Trophoblast cell (in vitro differentiated cells and primary cell): Measurements from ENCODE around the gene FOXP4.

Experiments
- DNase-seq, 2 donors: peaks; one replicate each; pipeline ENCODE4 v3.0.0-alpha.2; 2016
- H2AFZ ChIP-seq: 2 replicates; pipeline ENCODE4 v1.6.1; 2013; ENCODE audit warnings: low read length, moderate library complexity, mild to moderate bottlenecking; ENCODE audit not compliant: insufficient read depth, poor library complexity
- H2AK5ac ChIP-seq: 2 replicates; pipeline ENCODE4 v1.6.1; 2013; ENCODE audit warnings: mild to moderate bottlenecking, low read length
- H2BK120ac ChIP-seq: 2 replicates; pipeline ENCODE4 v1.6.1; 2013; ENCODE audit warnings: low read length, mild to moderate bottlenecking, moderate library complexity; ENCODE audit not compliant: insufficient read depth, poor library complexity
- H2BK12ac ChIP-seq: 2 replicates; pipeline ENCODE4 v1.6.1; 2013; ENCODE audit warnings: mild to moderate bottlenecking, low read length, moderate library complexity
- H2BK5ac ChIP-seq: 2 replicates; pipeline ENCODE4 v1.6.1; 2013; ENCODE audit warnings: low read length, low read depth, moderate library complexity, mild to moderate bottlenecking; ENCODE audit not compliant: poor library complexity
- H3K14ac ChIP-seq: 2 replicates; pipeline ENCODE4 v1.6.1; 2013; ENCODE audit warnings: mild to moderate bottlenecking, low read length
- H3K18ac ChIP-seq: 2 replicates; pipeline ENCODE4 v1.6.1; 2013; ENCODE audit warnings: mild to moderate bottlenecking, low read length
- H3K23ac ChIP-seq: 2 replicates; pipeline ENCODE4 v1.6.1; 2013; ENCODE audit warnings: low read length
- H3K27ac ChIP-seq: 2 replicates; pipeline ENCODE4 v1.5.1; 2013; ENCODE audit warnings: low read depth, mild to moderate bottlenecking, inconsistent platforms, low read length, moderate library complexity
- H3K27me3 ChIP-seq: 2 replicates; pipeline ENCODE4 v1.6.1; 2013; ENCODE audit warnings: inconsistent platforms, mild to moderate bottlenecking, low read length, moderate library complexity; ENCODE audit not compliant: insufficient read depth
- H3K36me3 ChIP-seq, 2 experiments: 1 replicate in 1 of 2; 2 replicates in 1 of 2; pipeline ENCODE4 v1.6.1; 2013; ENCODE audit warnings: low read length in 2 of 2, mild to moderate bottlenecking in 2 of 2, moderate library complexity in 1 of 2; ENCODE audit not compliant: insufficient read depth in 2 of 2, control insufficient read depth in 1 of 2
- H3K4ac ChIP-seq: 2 replicates; pipeline ENCODE4 v1.6.1; 2013; ENCODE audit warnings: low read depth, mild to moderate bottlenecking, low read length, moderate library complexity
- H3K4me1 ChIP-seq, 2 experiments: 1 replicate in 1 of 2; 2 replicates in 1 of 2; pipeline ENCODE4 v1.6.1; 2013; ENCODE audit warnings: low read length in 2 of 2, mild to moderate bottlenecking in 2 of 2, moderate library complexity in 1 of 2; ENCODE audit not compliant: insufficient read depth in 2 of 2, control insufficient read depth in 1 of 2
- H3K4me2 ChIP-seq: 2 replicates; pipeline ENCODE4 v1.6.1; 2013; ENCODE audit warnings: inconsistent platforms, mild to moderate bottlenecking, low read length, moderate library complexity
- H3K4me3 ChIP-seq: 2 replicates; pipeline ENCODE4 v1.5.1; 2013; ENCODE audit warnings: mild to moderate bottlenecking, low read depth, low read length, inconsistent platforms
- H3K79me1 ChIP-seq: one replicate; pipeline ENCODE4 v1.6.1; 2013; ENCODE audit warnings: low read length
- H3K79me2 ChIP-seq: 2 replicates; pipeline ENCODE4 v1.6.1; 2013; ENCODE audit warnings: low read length, mild to moderate bottlenecking; ENCODE audit not compliant: control insufficient read depth, insufficient read depth, poor library complexity
- H3K9ac ChIP-seq: 2 replicates; pipeline ENCODE4 v1.6.1; 2013; ENCODE audit warnings: mild to moderate bottlenecking, low read length
- H3K9me3 ChIP-seq: 2 replicates; pipeline ENCODE4 v1.6.1; 2013; ENCODE audit warnings: low read depth, mild to moderate bottlenecking, control low read depth, inconsistent platforms, low read length; ENCODE audit not compliant: insufficient read depth
- H4K12ac ChIP-seq: 2 replicates; pipeline ENCODE4 v1.6.1; 2013; ENCODE audit warnings: low read depth, mild to moderate bottlenecking, low read length, moderate library complexity
- H4K8ac ChIP-seq: 2 replicates; pipeline ENCODE4 v1.6.1; 2013; ENCODE audit warnings: low read depth, mild to moderate bottlenecking, low read length, moderate library complexity
- H4K91ac ChIP-seq: one replicate; pipeline ENCODE4 v1.6.1; 2013; ENCODE audit warnings: low read depth, mild to moderate bottlenecking, low read length, moderate library complexity
- WGBS: extraction: QIAGEN DNeasy Blood & Tissue Kit; methylation state at CpG from one replicate; pipeline ENCODE4 v1.1.7; 2013; ENCODE audit warnings: missing lambda C conversion rate; ENCODE audit not compliant: insufficient read length, insufficient coverage; ENCODE audit errors: extremely low coverage; 5-methylcytosine and 5-hydroxymethylcytosine counted together

Gene FOXP4

GRCh38 chr6:41589636-41590622 is 43.7 kb downstream of the FOXP4 start:
- no peaks in the 10 kb centered on the region for H3K27me3 ChIP-seq
- no CpG with 5 or more reads among the region's 39 CpGs for WGBS
- H4K12ac ChIP-seq: no peak overlapping the region
- no peak overlapping the region for H3K27ac ChIP-seq
- no peaks in the 10 kb centered on the region for H3K79me2 ChIP-seq
- peaks cover 7% of the 10 kb centered on the region for H3K9me3 ChIP-seq
- H2AK5ac ChIP-seq: no peak overlapping the region
- H3K4ac ChIP-seq: no peak overlapping the region
- H3K9ac ChIP-seq: no peak overlapping the region
- no peak overlapping the region for H3K4me3 ChIP-seq
- no peak for DNase-seq
- H3K4me2 ChIP-seq: no peak overlapping the region
- peaks cover 15 to 28% of the 10 kb centered on the region in 2 experiments for H3K36me3 ChIP-seq
- no peak overlapping the region for H3K23ac ChIP-seq
- no peak overlapping the region for H4K8ac ChIP-seq
- H4K91ac ChIP-seq: no peak overlapping the region
- no peak overlapping the region for H3K14ac ChIP-seq
- no peak overlapping the region for H2BK120ac ChIP-seq
- H2BK5ac ChIP-seq: no peak overlapping the region
- no peak overlapping the region for H3K18ac ChIP-seq
- H3K4me1 ChIP-seq: peaks cover 5 to 7% of the 10 kb centered on the region in 2 experiments
- H2BK12ac ChIP-seq: no peak overlapping the region
- no peak overlapping the region for H2AFZ ChIP-seq
- H3K79me1 ChIP-seq: no peaks in the 10 kb centered on the region

GRCh38 chr6:41591122-41591521 is 44.9 kb downstream of the FOXP4 start:
- Histone ChIP-seq H2BK5ac (no peak overlapping the region), H3K14ac (no peak overlapping the region), H3K79me2 (no peaks in the 10 kb centered on the region), H3K9ac (no peak overlapping the region), H2BK12ac (no peak overlapping the region), H2AFZ (no peak overlapping the region), H3K36me3 (peaks cover 18 to 28% of the 10 kb centered on the region in 2 experiments), H4K91ac (no peak overlapping the region), H3K4me2 (no peak overlapping the region), H3K27me3 (no peaks in the 10 kb centered on the region), H3K4me3 (no peak overlapping the region), H2BK120ac (no peak overlapping the region), H3K4ac (no peak overlapping the region), H3K23ac (no peak overlapping the region), H3K4me1 (no peaks in the 10 kb centered on the region), H3K27ac (no peak overlapping the region), H2AK5ac (no peak overlapping the region), H3K9me3 (peaks cover 7% of the 10 kb centered on the region), H3K18ac (no peak overlapping the region), H4K8ac (no peak overlapping the region), H4K12ac (no peak overlapping the region), H3K79me1 (no peaks in the 10 kb centered on the region)
- WGBS: no CpG with 5 or more reads among the region's 6 CpGs
- no peak for DNase-seq

DNA sequence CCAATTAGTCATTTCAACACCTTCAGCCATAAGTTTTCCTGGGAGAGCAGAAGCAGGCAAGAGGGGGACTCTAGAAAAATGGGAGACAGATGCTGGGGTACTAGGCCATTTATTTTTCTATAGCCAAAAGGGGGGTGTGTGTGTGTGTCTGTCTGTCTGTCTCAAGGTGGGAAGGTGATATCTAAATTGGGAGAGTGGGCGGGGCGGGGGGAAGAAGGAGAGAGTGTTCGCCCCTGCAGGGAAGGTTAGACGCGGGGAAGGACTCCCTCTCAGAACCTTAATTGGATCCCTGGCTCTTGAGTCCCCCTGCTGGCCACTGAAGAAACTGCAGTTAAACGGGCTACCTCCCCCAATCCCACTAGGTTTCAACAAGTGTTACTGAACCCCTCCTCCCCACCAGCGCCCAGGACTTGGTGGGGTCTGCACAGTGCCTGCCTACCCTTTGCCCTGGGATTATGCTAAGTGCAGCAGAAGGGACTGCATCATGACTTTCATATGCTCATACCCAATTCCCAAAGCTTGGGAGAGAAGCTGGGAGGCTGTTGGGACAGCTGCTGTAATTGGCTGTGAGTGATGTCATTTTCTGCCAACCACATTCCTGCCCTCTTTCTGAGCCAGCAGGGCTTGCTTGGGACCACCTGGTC is 45.8 kb downstream of the FOXP4 start:
- no peaks in the 10 kb centered on the region for H3K4me1 ChIP-seq
- no peak overlapping the region for H3K4ac ChIP-seq
- peak; percentile 33 to 74 for DNase-seq
- no peak overlapping the region for H3K23ac ChIP-seq
- no peak overlapping the region for H3K4me2 ChIP-seq
- H3K79me1 ChIP-seq: no peaks in the 10 kb centered on the region
- H3K4me3 ChIP-seq: no peak overlapping the region
- no peak overlapping the region for H4K91ac ChIP-seq
- no peak overlapping the region for H2BK12ac ChIP-seq
- no CpG with 5 or more reads among the region's 7 CpGs for WGBS
- no peak overlapping the region for H2BK120ac ChIP-seq
- no peak overlapping the region for H2AK5ac ChIP-seq
- no peaks in the 10 kb centered on the region for H3K27me3 ChIP-seq
- H3K14ac ChIP-seq: no peak overlapping the region
- H4K12ac ChIP-seq: no peak overlapping the region
- H2AFZ ChIP-seq: no peak overlapping the region
- H3K9me3 ChIP-seq: peaks cover 7% of the 10 kb centered on the region
- H3K27ac ChIP-seq: no peak overlapping the region
- H4K8ac ChIP-seq: no peak overlapping the region
- H2BK5ac ChIP-seq: no peak overlapping the region
- peaks cover 20 to 28% of the 10 kb centered on the region in 2 experiments for H3K36me3 ChIP-seq
- no peaks in the 10 kb centered on the region for H3K79me2 ChIP-seq
- no peak overlapping the region for H3K9ac ChIP-seq
- H3K18ac ChIP-seq: no peak overlapping the region

DNA sequence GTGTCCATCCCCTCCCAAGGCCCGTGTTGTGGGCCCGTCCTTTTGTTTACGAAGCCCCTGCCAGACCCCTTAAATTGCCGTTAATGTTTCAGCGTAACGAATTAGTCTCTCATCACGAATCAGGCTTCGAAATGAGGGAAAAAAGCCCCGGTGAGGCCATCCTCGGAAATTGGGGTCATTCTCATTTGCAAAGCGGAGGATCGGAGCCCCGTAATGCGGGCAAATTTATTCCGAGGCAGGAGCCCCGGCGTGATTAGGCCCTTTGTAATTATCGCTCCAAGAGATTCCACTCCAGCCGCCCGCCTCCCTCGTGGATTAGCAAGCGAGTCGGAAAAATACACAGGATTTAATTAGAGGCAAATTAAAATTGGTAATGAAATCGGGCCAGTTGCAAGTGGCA is 47.2 kb downstream of the FOXP4 start:
- WGBS: no CpG with 5 or more reads among the region's 24 CpGs
- peaks cover 4% of the 10 kb centered on the region for H3K9me3 ChIP-seq
- DNase-seq: no peak
- no peak overlapping the region for H3K18ac ChIP-seq
- no peak overlapping the region for H4K8ac ChIP-seq
- no peak overlapping the region for H2AK5ac ChIP-seq
- H4K12ac ChIP-seq: no peak overlapping the region
- no peak overlapping the region for H2BK12ac ChIP-seq
- H4K91ac ChIP-seq: no peak overlapping the region
- no peaks in the 10 kb centered on the region for H3K4me1 ChIP-seq
- no peak overlapping the region for H3K14ac ChIP-seq
- no peak overlapping the region for H3K4ac ChIP-seq
- no peaks in the 10 kb centered on the region for H3K27me3 ChIP-seq
- H3K4me3 ChIP-seq: no peak overlapping the region
- H3K36me3 ChIP-seq: peaks cover 20 to 26% of the 10 kb centered on the region in 2 experiments
- H3K9ac ChIP-seq: no peak overlapping the region
- no peak overlapping the region for H3K23ac ChIP-seq
- no peak overlapping the region for H3K27ac ChIP-seq
- H3K79me1 ChIP-seq: no peaks in the 10 kb centered on the region
- no peak overlapping the region for H2BK5ac ChIP-seq
- no peak overlapping the region for H3K4me2 ChIP-seq
- no peak overlapping the region for H2AFZ ChIP-seq
- no peak overlapping the region for H2BK120ac ChIP-seq
- H3K79me2 ChIP-seq: no peaks in the 10 kb centered on the region
